IPS DF 6.9 (cell line): ENCODE results near the gene KCNH6.

Source experiments
- DNase-seq: peaks from one replicate; pipeline ENCODE4 v3.0.0-alpha.2; 2013; ENCODE audit warnings: low read depth, low spot score
- H3K27ac ChIP-seq: one replicate; pipeline ENCODE4 v1.5.1; 2013; ENCODE audit warnings: low read length, control low read depth
- H3K27me3 ChIP-seq: 2 replicates; pipeline ENCODE4 v1.6.1; 2013; ENCODE audit warnings: mild to moderate bottlenecking, low read length; ENCODE audit not compliant: control insufficient read depth, insufficient read depth
- H3K36me3 ChIP-seq: 2 replicates; pipeline ENCODE4 v1.6.1; 2013; ENCODE audit warnings: low read length; ENCODE audit not compliant: control insufficient read depth, insufficient read depth
- H3K4me1 ChIP-seq: 2 replicates; pipeline ENCODE4 v1.6.1; 2013; ENCODE audit warnings: low read length; ENCODE audit not compliant: control insufficient read depth, insufficient read depth
- H3K4me3 ChIP-seq: 2 replicates; pipeline ENCODE4 v1.5.1; 2013; ENCODE audit warnings: mild to moderate bottlenecking, low read length
- H3K9me3 ChIP-seq: 2 replicates; pipeline ENCODE4 v1.6.1; 2013; ENCODE audit warnings: low read length, inconsistent platforms; ENCODE audit not compliant: control insufficient read depth, insufficient read depth
- WGBS: extraction: QIAGEN DNeasy Blood & Tissue Kit; methylation state at CpG from one replicate; pipeline ENCODE4 v1.1.7; 2013; ENCODE audit warnings: mixed read lengths, missing lambda C conversion rate; ENCODE audit not compliant: insufficient read length, insufficient coverage; 5-methylcytosine and 5-hydroxymethylcytosine counted together

The KCNH6 gene

DNA sequence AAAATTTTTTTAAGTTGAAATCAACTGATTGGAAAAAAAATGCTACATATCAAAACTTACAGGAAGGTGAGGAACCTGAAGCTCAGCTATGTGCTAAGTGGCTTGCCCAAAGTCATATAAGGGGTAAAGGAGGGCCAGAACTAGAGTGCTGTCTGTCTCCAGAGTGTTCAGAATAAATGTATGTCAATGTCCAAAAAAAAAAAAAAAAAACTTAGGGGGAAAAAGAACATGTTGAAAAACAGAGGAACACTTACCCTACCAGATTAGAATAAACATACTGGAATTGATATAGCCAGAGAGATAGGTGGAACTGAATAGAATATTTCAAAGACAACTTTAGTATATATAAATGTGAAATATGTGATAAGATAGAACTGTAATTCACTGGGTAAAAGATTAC lies 38.7 kb downstream of the KCNH6 start:
- no peaks in the 10 kb centered on the region for H3K36me3 ChIP-seq

DNA sequence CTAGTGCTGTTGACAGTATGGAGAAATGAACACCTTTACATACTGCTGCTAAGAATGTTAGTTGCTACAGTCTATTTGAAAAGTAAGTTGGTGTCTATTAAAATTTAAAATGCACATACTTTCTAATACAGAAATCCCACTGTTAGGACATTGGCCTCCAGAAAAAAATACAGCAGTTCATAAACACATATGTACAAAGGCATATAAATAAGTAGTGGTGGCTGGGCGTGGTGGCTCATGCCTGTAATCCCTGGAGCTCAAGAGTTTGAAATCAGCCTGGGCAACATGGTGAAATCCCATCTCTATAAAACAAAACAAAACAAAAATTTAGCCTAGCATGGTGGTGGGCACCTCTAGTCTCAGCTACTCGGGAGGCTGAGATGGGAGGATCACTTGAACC lies 40.2 kb downstream of the KCNH6 start:
- no peaks in the 10 kb centered on the region for H3K36me3 ChIP-seq
- no peak for DNase-seq
- no peaks in the 10 kb centered on the region for H3K4me1 ChIP-seq
- WGBS = no CpG with 5 or more reads among the region's 2 CpGs
- H3K27me3 ChIP-seq = no peaks in the 10 kb centered on the region
- no peaks in the 10 kb centered on the region for H3K9me3 ChIP-seq
- no peak overlapping the region for H3K4me3 ChIP-seq
- H3K27ac ChIP-seq = no peak overlapping the region

More for the DNA sequence above, 38.7 kb downstream of the KCNH6 start:
- no peaks in the 10 kb centered on the region for H3K9me3 ChIP-seq
- H3K27ac ChIP-seq = no peak overlapping the region
- H3K4me1 ChIP-seq = no peaks in the 10 kb centered on the region
- H3K4me3 ChIP-seq = no peak overlapping the region
- no peaks in the 10 kb centered on the region for H3K27me3 ChIP-seq
- no peak for DNase-seq

- no CpG with 5 or more reads among the region's 5 CpGs for WGBS
- no peaks in the 10 kb centered on the region for H3K9me3 ChIP-seq
- no peak overlapping the region for H3K4me3 ChIP-seq
- no peaks in the 10 kb centered on the region for H3K27me3 ChIP-seq
- no peak overlapping the region for H3K27ac ChIP-seq
- no peak for DNase-seq
- H3K36me3 ChIP-seq = no peaks in the 10 kb centered on the region
- no peaks in the 10 kb centered on the region for H3K4me1 ChIP-seq
These were observed 41.4 kb downstream of the KCNH6 start for GRCh38 chr17:63564562-63564961.

- H3K27me3 ChIP-seq = no peaks in the 10 kb centered on the region
- H3K4me1 ChIP-seq = no peaks in the 10 kb centered on the region
- H3K9me3 ChIP-seq = no peaks in the 10 kb centered on the region
- no peak overlapping the region for H3K27ac ChIP-seq
- no peak for DNase-seq
- no CpG with 5 or more reads among the region's 1 CpG for WGBS
- H3K36me3 ChIP-seq = no peaks in the 10 kb centered on the region
- no peak overlapping the region for H3K4me3 ChIP-seq
These were observed 44.1 kb downstream of the KCNH6 start for GRCh38 chr17:63567229-63567628.

GRCh38 chr17:63568563-63568962 lies 45.4 kb downstream of the KCNH6 start:
- no peak for DNase-seq
- Histone ChIP-seq H3K36me3 (no peaks in the 10 kb centered on the region), H3K4me3 (no peak overlapping the region), H3K27me3 (no peaks in the 10 kb centered on the region), H3K4me1 (no peaks in the 10 kb centered on the region), H3K9me3 (no peaks in the 10 kb centered on the region), H3K27ac (no peak overlapping the region)
- WGBS = no CpG with 5 or more reads among the region's 8 CpGs

GRCh38 chr17:63571632-63572310 lies 48.6 kb downstream of the KCNH6 start:
- H3K36me3 ChIP-seq = no peaks in the 10 kb centered on the region
- DNase-seq = no peak
- no CpG with 5 or more reads among the region's 1 CpG for WGBS

GRCh38 chr17:63573634-63574033 lies 50.5 kb downstream of the KCNH6 start:
- no peaks in the 10 kb centered on the region for H3K9me3 ChIP-seq
- no peaks in the 10 kb centered on the region for H3K36me3 ChIP-seq
- H3K4me1 ChIP-seq = no peaks in the 10 kb centered on the region; the same call in 1 of the 2 replicates
- WGBS = no CpG with 5 or more reads among the region's 5 CpGs
- no peak overlapping the region for H3K27ac ChIP-seq
- H3K4me3 ChIP-seq = no peak overlapping the region
- DNase-seq = no peak
- no peaks in the 10 kb centered on the region for H3K27me3 ChIP-seq

More at GRCh38 chr17:63571632-63572310, 48.6 kb downstream of the KCNH6 start:
- Histone ChIP-seq H3K27me3 (no peaks in the 10 kb centered on the region), H3K9me3 (no peaks in the 10 kb centered on the region), H3K4me1 (no peaks in the 10 kb centered on the region), H3K27ac (no peak overlapping the region), H3K4me3 (no peak overlapping the region)

DNA sequence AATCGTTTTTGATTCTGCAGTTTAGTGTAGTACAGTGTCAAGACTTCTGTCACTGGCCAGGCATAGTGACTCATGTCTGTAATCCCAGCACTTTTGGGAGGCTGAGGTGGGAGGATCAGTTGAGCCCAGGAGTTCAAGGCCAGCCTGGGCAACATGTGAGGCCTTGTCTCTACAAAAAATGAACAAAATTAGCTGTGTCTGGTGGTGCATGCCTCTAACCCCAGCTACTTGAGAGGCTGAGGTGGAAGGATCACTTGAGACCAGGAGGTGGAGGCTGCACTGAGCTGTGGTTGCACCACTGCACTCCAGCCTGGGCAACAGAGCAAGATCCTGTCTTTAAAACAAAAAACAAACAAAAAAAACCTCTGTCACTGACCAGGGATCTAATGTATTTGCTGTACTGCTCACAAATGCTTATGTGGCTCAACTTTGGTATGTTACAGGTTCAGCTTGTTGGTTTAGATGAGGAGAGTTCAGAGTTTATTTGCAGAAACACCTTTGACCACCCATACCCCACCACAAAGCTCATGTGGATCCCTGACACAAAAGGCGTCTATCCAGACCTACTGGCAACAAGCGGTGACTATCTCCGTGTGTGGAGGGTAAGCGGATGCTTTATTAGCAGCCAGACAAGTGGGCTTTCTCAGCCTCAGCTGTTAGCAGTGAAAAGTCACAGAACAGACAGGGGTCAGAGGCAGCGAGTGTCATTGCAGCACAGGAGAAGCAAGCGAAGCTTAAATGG lies 55.0 kb downstream of the KCNH6 start:
- Histone ChIP-seq H3K36me3 (peaks cover 4% of the 10 kb centered on the region; the same call in 1 of the 2 replicates), H3K27ac (no peak overlapping the region), H3K9me3 (no peaks in the 10 kb centered on the region), H3K4me1 (no peaks in the 10 kb centered on the region; the same call in 1 of the 2 replicates), H3K27me3 (no peaks in the 10 kb centered on the region), H3K4me3 (no peak overlapping the region)
- no peak for DNase-seq
- no CpG with 5 or more reads among the region's 7 CpGs for WGBS

DNA sequence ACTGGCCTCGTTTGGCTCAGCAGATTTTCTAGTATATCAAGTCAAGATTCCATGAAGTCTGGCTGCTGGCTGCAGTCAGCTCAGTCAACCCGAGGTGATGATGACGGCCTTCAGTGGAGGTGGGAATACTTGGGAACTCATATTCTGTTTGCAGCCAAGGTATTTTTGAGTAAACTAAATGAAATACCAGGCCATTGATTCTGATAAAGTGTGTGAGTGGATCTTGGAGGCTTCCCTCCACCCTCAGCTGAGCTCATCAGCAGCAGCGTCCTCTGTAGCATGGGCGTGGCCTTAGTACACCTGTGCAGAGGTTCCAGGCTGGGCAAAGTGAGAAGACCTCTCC lies 55.6 kb downstream of the KCNH6 start:
- Histone ChIP-seq H3K27ac (no peak overlapping the region), H3K36me3 (peaks cover 8% of the 10 kb centered on the region), H3K9me3 (no peaks in the 10 kb centered on the region), H3K4me3 (no peak overlapping the region), H3K4me1 (no peaks in the 10 kb centered on the region; the same call in 1 of the 2 replicates), H3K27me3 (no peaks in the 10 kb centered on the region)
- no peak for DNase-seq
- WGBS = no CpG with 5 or more reads among the region's 5 CpGs

- Histone ChIP-seq H3K36me3 (peaks cover 8% of the 10 kb centered on the region), H3K4me3 (no peak overlapping the region), H3K9me3 (no peaks in the 10 kb centered on the region), H3K4me1 (no peaks in the 10 kb centered on the region; the same call in 1 of the 2 replicates), H3K27ac (no peak overlapping the region), H3K27me3 (no peaks in the 10 kb centered on the region)
- WGBS = no CpG with 5 or more reads among the region's 11 CpGs
- DNase-seq = no peak
These were observed 56.5 kb downstream of the KCNH6 start for GRCh38 chr17:63579633-63580032.

DNA sequence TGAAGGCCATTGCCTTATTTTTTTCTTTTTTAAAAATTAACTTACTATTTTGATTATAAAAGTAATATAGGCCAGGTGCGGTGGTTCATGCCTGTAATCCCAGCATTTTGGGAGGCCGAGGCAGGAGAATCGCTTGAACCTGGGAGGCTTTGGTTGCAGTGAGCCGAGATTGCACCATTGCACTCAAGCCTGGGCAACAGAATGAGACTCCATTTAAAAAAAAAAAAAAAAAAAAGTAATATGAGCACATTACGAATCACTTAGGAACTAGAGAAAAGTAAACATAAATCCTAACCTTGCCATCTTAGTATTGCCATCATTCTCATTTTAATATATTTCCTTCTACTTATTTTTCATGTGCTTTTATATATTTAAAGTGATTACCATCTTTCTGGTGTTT lies 64.6 kb downstream of the KCNH6 start:
- DNase-seq = no peak
- Histone ChIP-seq H3K27me3 (no peaks in the 10 kb centered on the region), H3K4me3 (no peak overlapping the region), H3K27ac (no peak overlapping the region), H3K9me3 (no peaks in the 10 kb centered on the region), H3K4me1 (no peaks in the 10 kb centered on the region), H3K36me3 (peaks cover 31% of the 10 kb centered on the region)
- no CpG with 5 or more reads among the region's 5 CpGs for WGBS
